Measurements from ENCODE around the gene CLASRP.

GRCh38 chr19:45096700-45097099 is 57.9 kb downstream of the CLASRP start:
- TF ChIP-seq EZH2phosphoT487 (IDR thresholded peaks at IDR 0.05; ENCODE audit: low read length) (no peak), CTCF (IDR thresholded peaks at IDR 0.05; ENCODE audit: low read length) (no peak), EZH2 (optimal IDR thresholded peaks at IDR 0.05; ENCODE audit: low read depth, low read length) (no peak)
